SK-N-SH treated with all-trans-retinoic acid at 6 μM for 48 hours (cell line): ENCODE data around the gene ASAH2B.
"Not testable (repeated sequence)": the region's sequence is repeated elsewhere in the genome, so short reads cannot be mapped to it uniquely, and the experiment has no call there.

Experiments used
- CSDC2 ChIP-seq: fragments of 250-450 bp; sonication (Bioruptor Pico); IDR thresholded peaks from 2 replicates; pipeline ENCODE4 v1.5.0; 2020; ENCODE audit warnings: mild to moderate bottlenecking, moderate library complexity
- OSR1 ChIP-seq: fragments of 250-450 bp; sonication (Bioruptor Pico); IDR thresholded peaks from 2 replicates; pipeline ENCODE4 v1.8.0; 2022; ENCODE audit warnings: moderate library complexity, mild to moderate bottlenecking, inconsistent platforms
- POU6F1 ChIP-seq: fragments of 250-450 bp; sonication (Bioruptor Pico); IDR thresholded peaks from 2 replicates; pipeline ENCODE4 v1.8.0; 2021; ENCODE audit warnings: low read depth, mild to moderate bottlenecking, moderate library complexity, borderline replicate concordance
- RARB ChIP-seq: fragments of 250-450 bp; sonication (Bioruptor Pico); IDR thresholded peaks from 2 replicates; pipeline ENCODE4 v1.8.0; 2021; ENCODE audit warnings: mild to moderate bottlenecking, moderate library complexity
- ZNF70 ChIP-seq: fragments of 450-650 bp; formaldehyde crosslinking; IDR thresholded peaks from 2 replicates; pipeline ENCODE4 v1.5.0; 2020; ENCODE audit warnings: mild to moderate bottlenecking, moderate library complexity

- TF ChIP-seq CSDC2 (CRISPR knock-in tag); RARB; OSR1; POU6F1 (CRISPR knock-in tag); ZNF70 (CRISPR knock-in tag): not testable (repeated sequence)
These were observed 36.7 kb upstream of the ASAH2B start for GRCh38 chr10:50702997-50703396.
